ENCODE measurements around the gene CLN5. TPM values are rescaled to one million over a fixed set of nuclear protein-coding genes. Genes with fewer than 3 reads are reported as not detected.
A peak's percentile ranks its signal among the peaks of the same experiment; 100 is the strongest.

Gene CLN5
- total RNA-seq, 1 donor from 2014 or later, result 15.0 TPM

DNA sequence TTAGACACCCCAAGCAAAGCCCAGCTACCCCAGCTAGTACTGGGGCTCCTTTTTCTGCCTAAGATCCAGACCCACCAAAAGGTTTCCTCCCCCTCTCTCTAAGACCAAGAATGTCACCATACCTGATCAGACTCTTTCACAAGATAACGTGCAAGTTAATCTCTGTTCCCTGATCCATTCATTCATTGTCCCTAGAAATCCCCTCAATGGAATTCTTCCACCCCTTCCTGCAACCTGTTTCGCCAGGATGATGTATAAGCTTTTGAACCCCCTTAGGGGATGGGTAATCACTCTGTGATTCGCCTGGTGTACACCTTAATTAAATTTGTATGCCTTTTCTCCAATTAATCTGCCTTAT is 17.3 kb upstream of the CLN5 start:
- H3K4me3 ChIP-seq, result no peak overlapping the region
- intact Hi-C loops (cut with DNase I), result no loop called here
- peaks cover 13% of the 10 kb centered on the region for H3K4me1 ChIP-seq
- no peaks in the 10 kb centered on the region for H3K27me3 ChIP-seq
- no peaks in the 10 kb centered on the region for H3K36me3 ChIP-seq
- no peak overlapping the region for H3K27ac ChIP-seq
- TF ChIP-seq, protein P1, sequence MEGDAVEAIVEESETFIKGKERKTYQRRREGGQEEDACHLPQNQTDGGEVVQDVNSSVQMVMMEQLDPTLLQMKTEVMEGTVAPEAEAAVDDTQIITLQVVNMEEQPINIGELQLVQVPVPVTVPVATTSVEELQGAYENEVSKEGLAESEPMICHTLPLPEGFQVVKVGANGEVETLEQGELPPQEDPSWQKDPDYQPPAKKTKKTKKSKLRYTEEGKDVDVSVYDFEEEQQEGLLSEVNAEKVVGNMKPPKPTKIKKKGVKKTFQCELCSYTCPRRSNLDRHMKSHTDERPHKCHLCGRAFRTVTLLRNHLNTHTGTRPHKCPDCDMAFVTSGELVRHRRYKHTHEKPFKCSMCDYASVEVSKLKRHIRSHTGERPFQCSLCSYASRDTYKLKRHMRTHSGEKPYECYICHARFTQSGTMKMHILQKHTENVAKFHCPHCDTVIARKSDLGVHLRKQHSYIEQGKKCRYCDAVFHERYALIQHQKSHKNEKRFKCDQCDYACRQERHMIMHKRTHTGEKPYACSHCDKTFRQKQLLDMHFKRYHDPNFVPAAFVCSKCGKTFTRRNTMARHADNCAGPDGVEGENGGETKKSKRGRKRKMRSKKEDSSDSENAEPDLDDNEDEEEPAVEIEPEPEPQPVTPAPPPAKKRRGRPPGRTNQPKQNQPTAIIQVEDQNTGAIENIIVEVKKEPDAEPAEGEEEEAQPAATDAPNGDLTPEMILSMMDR (IDR thresholded peaks at IDR 0.05), result no peak
- TF ChIP-seq POLR2A (IDR thresholded peaks at IDR 0.05) (no peak), POLR2AphosphoS5 (IDR thresholded peaks at IDR 0.05; ENCODE audit: insufficient read depth in 1 of 2, low read depth in 1 of 2) (no peak)
- no peak for DNase-seq (ENCODE audit: extremely low spot score in 2 of 2)
- H3K9me3 ChIP-seq, result no peaks in the 10 kb centered on the region

- Histone ChIP-seq H3K27ac (no peak overlapping the region), H3K9me3 (no peaks in the 10 kb centered on the region), H3K36me3 (no peaks in the 10 kb centered on the region), H3K4me1 (peaks cover 22% of the 10 kb centered on the region), H3K4me3 (no peak overlapping the region), H3K27me3 (no peaks in the 10 kb centered on the region)
- no peak for DNase-seq (ENCODE audit: extremely low spot score in 2 of 2)
- intact Hi-C loops (cut with DNase I), result no loop called here
- TF ChIP-seq POLR2AphosphoS5 (IDR thresholded peaks at IDR 0.05; ENCODE audit: insufficient read depth in 1 of 2, low read depth in 1 of 2) (no peak), POLR2A (IDR thresholded peaks at IDR 0.05) (no peak)
- TF ChIP-seq, protein P1 (IDR thresholded peaks at IDR 0.05), result no peak
Measured at GRCh38 chr13:76975863-76976262, 16.0 kb upstream of the CLN5 start.

- H3K36me3 ChIP-seq, result no peaks in the 10 kb centered on the region
- intact Hi-C loops (cut with DNase I), result no loop called here
- peaks cover 22% of the 10 kb centered on the region for H3K4me1 ChIP-seq
- no peaks in the 10 kb centered on the region for H3K27me3 ChIP-seq
- H3K9me3 ChIP-seq, result no peaks in the 10 kb centered on the region
- DNase-seq (ENCODE audit: extremely low spot score in 2 of 2), result no peak
- H3K27ac ChIP-seq, result no peak overlapping the region
- TF ChIP-seq POLR2A (IDR thresholded peaks at IDR 0.05) (no peak), POLR2AphosphoS5 (IDR thresholded peaks at IDR 0.05; ENCODE audit: insufficient read depth in 1 of 2, low read depth in 1 of 2) (no peak)
- TF ChIP-seq, protein P1 (IDR thresholded peaks at IDR 0.05), result no peak
- no peak overlapping the region for H3K4me3 ChIP-seq
Measured at GRCh38 chr13:76976490-76976889, 15.4 kb upstream of the CLN5 start.

- Histone ChIP-seq H3K27ac (no peak overlapping the region), H3K9me3 (no peaks in the 10 kb centered on the region), H3K4me3 (no peak overlapping the region), H3K27me3 (no peaks in the 10 kb centered on the region), H3K36me3 (no peaks in the 10 kb centered on the region), H3K4me1 (peaks cover 22% of the 10 kb centered on the region)
- no peak for DNase-seq (ENCODE audit: extremely low spot score in 2 of 2)
- intact Hi-C loops (cut with DNase I), result no loop called here
- no peak for TF ChIP-seq POLR2A (IDR thresholded peaks at IDR 0.05)
- TF ChIP-seq, protein P1 (IDR thresholded peaks at IDR 0.05), result no peak
- TF ChIP-seq POLR2AphosphoS5 (IDR thresholded peaks at IDR 0.05; ENCODE audit: insufficient read depth in 1 of 2, low read depth in 1 of 2), result no peak
Measured at GRCh38 chr13:76976929-76977328, 15.0 kb upstream of the CLN5 start.

GRCh38 chr13:76980075-76980718 is 11.7 kb upstream of the CLN5 start:
- Histone ChIP-seq H3K27ac (no peak overlapping the region), H3K4me3 (no peak overlapping the region), H3K4me1 (peaks cover 22% of the 10 kb centered on the region), H3K36me3 (no peaks in the 10 kb centered on the region), H3K9me3 (no peaks in the 10 kb centered on the region), H3K27me3 (no peaks in the 10 kb centered on the region)
- TF ChIP-seq, protein P1 (IDR thresholded peaks at IDR 0.05), result peak; percentile 57 to 91 (median 88)
- no peak for TF ChIP-seq POLR2AphosphoS5 (IDR thresholded peaks at IDR 0.05; ENCODE audit: insufficient read depth in 1 of 2, low read depth in 1 of 2)
- intact Hi-C loops (cut with DNase I), result no loop called here
- no peak for DNase-seq (ENCODE audit: extremely low spot score in 2 of 2)

Measured in vagina (tissue), 2 donors.